ENCODE results near the gene ATP10B. TPM values are rescaled to one million over a fixed set of nuclear protein-coding genes. Genes with fewer than 3 reads are reported as not detected.

ATP10B gene
- total and polyA plus RNA-seq, 2 experiments from 2014 or later, result 2.7 to 5.1 TPM

GRCh38 chr5:160685219-160685618 lies 166.8 kb downstream of the ATP10B start:
- WGBS (ENCODE audit: low lambda C conversion rate, missing lambda C conversion rate), result 57% methylated on average over 1 of the region's 1 CpG
- TF ChIP-seq CTCF (IDR thresholded peaks at IDR 0.05; ENCODE audit: poor library complexity), result no peak
- TF ChIP-seq EZH2phosphoT487 (IDR thresholded peaks at IDR 0.05; ENCODE audit: low read depth, severe bottlenecking, unreplicated experiment), result no peak
- no peak for TF ChIP-seq EZH2 (IDR thresholded peaks at IDR 0.05; ENCODE audit: borderline replicate concordance)
- Histone ChIP-seq H2AFZ (no peak overlapping the region), H3K9me3 (ENCODE audit: low read depth) (no peaks in the 10 kb centered on the region), H3K4me1 (ENCODE audit: insufficient read depth) (no peaks in the 10 kb centered on the region), H4K20me1 (ENCODE audit: insufficient read depth, poor library complexity, severe bottlenecking) (no peaks in the 10 kb centered on the region), H3K4me3 (no peak overlapping the region), H3K36me3 (replicated peaks; ENCODE audit: insufficient read depth, low read depth) (no peaks in the 10 kb centered on the region), H3K4me2 (no peak overlapping the region), H3K27me3 (no peaks in the 10 kb centered on the region), H3K27ac (peak overlapping the region; percentile 36), H3K9me2 (replicated peaks; ENCODE audit: insufficient read depth) (no peaks in the 10 kb centered on the region), H3K79me2 (no peaks in the 10 kb centered on the region)
- DNase-seq (ENCODE audit: low spot score), result peak; percentile 40

- H3K27me3 ChIP-seq, result no peaks in the 10 kb centered on the region
- no peak overlapping the region for H3K4me3 ChIP-seq
- no peaks in the 10 kb centered on the region for H3K4me1 ChIP-seq (ENCODE audit: insufficient read depth)
- H3K36me3 ChIP-seq (replicated peaks; ENCODE audit: insufficient read depth, low read depth), result no peaks in the 10 kb centered on the region
- TF ChIP-seq CTCF (IDR thresholded peaks at IDR 0.05; ENCODE audit: poor library complexity) (no peak), EZH2phosphoT487 (IDR thresholded peaks at IDR 0.05; ENCODE audit: low read depth, severe bottlenecking, unreplicated experiment) (no peak), EZH2 (IDR thresholded peaks at IDR 0.05; ENCODE audit: borderline replicate concordance) (no peak)
- no peaks in the 10 kb centered on the region for H3K79me2 ChIP-seq
- no peak overlapping the region for H3K4me2 ChIP-seq
- no peaks in the 10 kb centered on the region for H3K9me2 ChIP-seq (replicated peaks; ENCODE audit: insufficient read depth)
- H3K9me3 ChIP-seq (ENCODE audit: low read depth), result no peaks in the 10 kb centered on the region
- no peak overlapping the region for H3K27ac ChIP-seq
- no peak overlapping the region for H2AFZ ChIP-seq
- H4K20me1 ChIP-seq (ENCODE audit: insufficient read depth, poor library complexity, severe bottlenecking), result no peaks in the 10 kb centered on the region
- DNase-seq (ENCODE audit: low spot score), result no peak
- 67% methylated on average over 6 of the region's 6 CpGs for WGBS (ENCODE audit: low lambda C conversion rate, missing lambda C conversion rate)
Observed at GRCh38 chr5:160679567-160680309, 172.3 kb downstream of the ATP10B start.

- H2AFZ ChIP-seq, result no peak overlapping the region
- TF ChIP-seq EZH2 (IDR thresholded peaks at IDR 0.05; ENCODE audit: borderline replicate concordance), result no peak
- TF ChIP-seq CTCF (IDR thresholded peaks at IDR 0.05; ENCODE audit: poor library complexity), result peak; percentile 18
- H3K9me2 ChIP-seq (replicated peaks; ENCODE audit: insufficient read depth), result no peaks in the 10 kb centered on the region
- no peaks in the 10 kb centered on the region for H3K27me3 ChIP-seq
- no peaks in the 10 kb centered on the region for H4K20me1 ChIP-seq (ENCODE audit: insufficient read depth, poor library complexity, severe bottlenecking)
- no peaks in the 10 kb centered on the region for H3K79me2 ChIP-seq
- H3K27ac ChIP-seq, result no peak overlapping the region
- DNase-seq (ENCODE audit: low spot score), result no peak
- no peaks in the 10 kb centered on the region for H3K4me1 ChIP-seq (ENCODE audit: insufficient read depth)
- H3K9me3 ChIP-seq (ENCODE audit: low read depth), result no peaks in the 10 kb centered on the region
- H3K4me2 ChIP-seq, result no peak overlapping the region
- H3K4me3 ChIP-seq, result no peak overlapping the region
- 77% methylated on average over 2 of the region's 2 CpGs for WGBS (ENCODE audit: low lambda C conversion rate, missing lambda C conversion rate)
- H3K36me3 ChIP-seq (replicated peaks; ENCODE audit: insufficient read depth, low read depth), result no peaks in the 10 kb centered on the region
Observed at GRCh38 chr5:160675988-160676387, 176.0 kb downstream of the ATP10B start.

All from hepatocyte (in vitro differentiated cells).